GM12864 (cell line): ENCODE data around the gene SMARCB1.

Experiments
- DNase-seq: peaks from one replicate; pipeline ENCODE4 v3.0.0-alpha.2; 2011; ENCODE audit warnings: low read depth
- H3K4me3 ChIP-seq: 2 replicates; pipeline ENCODE4 v1.5.1; 2011; ENCODE audit warnings: mild to moderate bottlenecking, low read depth, low read length, control low read depth
- CTCF ChIP-seq: IDR thresholded peaks from 2 replicates; pipeline ENCODE4 v1.5.1; 2011; ENCODE audit warnings: low read depth, mild to moderate bottlenecking, moderate library complexity, low read length, control low read depth, inconsistent platforms; ENCODE audit errors: missing control alignments

The SMARCB1 gene

DNA sequence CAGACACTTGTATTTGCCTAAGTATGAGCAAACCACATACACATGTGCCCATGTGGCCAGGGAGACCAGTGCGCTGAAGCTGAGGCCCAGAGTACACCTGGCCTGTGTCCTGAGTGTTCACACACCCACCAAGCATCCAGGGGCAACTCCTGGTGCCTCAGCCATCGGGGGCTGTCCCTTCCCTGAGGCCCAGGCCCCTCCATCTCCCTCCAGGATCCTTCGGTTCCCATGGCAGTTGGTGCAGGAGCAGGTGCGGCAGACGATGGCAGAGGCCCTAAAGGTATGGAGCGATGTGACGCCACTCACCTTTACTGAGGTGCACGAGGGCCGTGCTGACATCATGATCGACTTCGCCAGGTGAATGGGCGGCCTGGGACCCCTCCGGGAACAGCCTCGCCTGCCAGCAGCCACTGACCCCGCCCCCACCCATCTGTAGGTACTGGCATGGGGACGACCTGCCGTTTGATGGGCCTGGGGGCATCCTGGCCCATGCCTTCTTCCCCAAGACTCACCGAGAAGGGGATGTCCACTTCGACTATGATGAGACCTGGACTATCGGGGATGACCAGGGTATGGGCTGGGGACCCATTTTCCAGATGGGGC, 6.5 kb upstream of the SMARCB1 start:
- H3K4me3 ChIP-seq = no peak overlapping the region
- no peak for TF ChIP-seq CTCF
- no peak for DNase-seq

- no peak for DNase-seq
- no peak overlapping the region for H3K4me3 ChIP-seq
- no peak for TF ChIP-seq CTCF
Observed at GRCh38 chr22:23781065-23781464, 5.7 kb upstream of the SMARCB1 start.

- no peak for TF ChIP-seq CTCF
Observed at GRCh38 chr22:23781511-23782183, 5.1 kb upstream of the SMARCB1 start.

GRCh38 chr22:23782252-23782651, 4.5 kb upstream of the SMARCB1 start:
- DNase-seq = no peak
- TF ChIP-seq CTCF = no peak
- H3K4me3 ChIP-seq = no peak overlapping the region

More at GRCh38 chr22:23781511-23782183, 5.1 kb upstream of the SMARCB1 start:
- no peak overlapping the region for H3K4me3 ChIP-seq
- no peak for DNase-seq

DNA sequence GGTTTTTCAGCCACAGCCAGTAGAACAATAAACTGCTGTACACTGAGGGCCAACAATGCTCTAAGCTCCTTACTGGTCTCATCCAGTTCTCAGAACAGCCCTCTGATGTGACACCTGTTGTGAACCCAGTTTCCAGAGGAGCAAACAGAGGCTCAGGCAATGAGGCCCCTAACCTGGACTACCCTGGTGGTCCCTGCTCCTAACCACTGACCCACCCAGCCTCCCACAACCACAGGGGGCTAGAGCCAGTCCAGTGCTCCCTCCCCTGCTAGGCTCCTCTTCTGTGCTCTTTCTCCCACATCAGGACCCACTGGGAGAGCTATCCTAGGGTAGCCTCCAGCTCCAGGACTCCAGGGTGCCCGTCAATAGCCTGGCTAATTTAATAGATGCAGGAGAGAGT, 4.1 kb upstream of the SMARCB1 start:
- no peak for DNase-seq
- no peak for TF ChIP-seq CTCF

DNA sequence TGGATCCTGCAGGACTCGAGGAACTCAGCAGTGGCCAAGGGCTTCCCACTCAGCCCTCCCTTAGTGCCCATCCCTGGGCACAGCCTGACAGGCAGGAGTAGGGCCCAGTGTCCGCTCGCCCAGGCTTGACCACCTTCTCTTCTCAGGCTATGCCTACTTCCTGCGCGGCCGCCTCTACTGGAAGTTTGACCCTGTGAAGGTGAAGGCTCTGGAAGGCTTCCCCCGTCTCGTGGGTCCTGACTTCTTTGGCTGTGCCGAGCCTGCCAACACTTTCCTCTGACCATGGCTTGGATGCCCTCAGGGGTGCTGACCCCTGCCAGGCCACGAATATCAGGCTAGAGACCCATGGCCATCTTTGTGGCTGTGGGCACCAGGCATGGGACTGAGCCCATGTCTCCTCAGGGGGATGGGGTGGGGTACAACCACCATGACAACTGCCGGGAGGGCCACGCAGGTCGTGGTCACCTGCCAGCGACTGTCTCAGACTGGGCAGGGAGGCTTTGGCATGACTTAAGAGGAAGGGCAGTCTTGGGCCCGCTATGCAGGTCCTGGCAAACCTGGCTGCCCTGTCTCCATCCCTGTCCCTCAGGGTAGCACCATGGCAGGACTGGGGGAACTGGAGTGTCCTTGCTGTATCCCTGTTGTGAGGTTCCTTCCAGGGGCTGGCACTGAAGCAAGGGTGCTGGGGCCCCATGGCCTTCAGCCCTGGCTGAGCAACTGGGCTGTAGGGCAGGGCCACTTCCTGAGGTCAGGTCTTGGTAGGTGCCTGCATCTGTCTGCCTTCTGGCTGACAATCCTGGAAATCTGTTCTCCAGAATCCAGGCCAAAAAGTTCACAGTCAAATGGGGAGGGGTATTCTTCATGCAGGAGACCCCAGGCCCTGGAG, 3.3 kb upstream of the SMARCB1 start:
- H3K4me3 ChIP-seq = no peak overlapping the region
- no peak for DNase-seq
- no peak for TF ChIP-seq CTCF

More for the DNA sequence above, 4.1 kb upstream of the SMARCB1 start:
- no peak overlapping the region for H3K4me3 ChIP-seq
